Lower leg skin (tissue), 4 donors: ENCODE results near the gene RBM17. TPM values are rescaled to one million over a fixed set of nuclear protein-coding genes. Genes with fewer than 3 reads are reported as not detected.

Experiments
- DNase-seq, 2 donors: peaks; one replicate each; pipeline ENCODE4 v3.0.0-alpha.2; 2019; ENCODE audit warnings: low spot score in 2 of 2
- H3K4me3 ChIP-seq: fragments of 200-600 bp; sonication (generic); 2 replicates; pipeline ENCODE4 v1.5.1; 2017; ENCODE audit warnings: mild to moderate bottlenecking, low read depth; ENCODE audit not compliant: poor library complexity, severe bottlenecking
- POLR2A ChIP-seq, 2 donors: fragments of 450-650 bp; IDR thresholded peaks; one replicate each; pipeline ENCODE4 v1.6.1; 2016 to 2017; ENCODE audit warnings: antibody characterized with exemption in 2 of 2, mild to moderate bottlenecking in 1 of 2, moderate library complexity in 1 of 2
- WGBS, 2 donors: methylation state at CpG; one replicate each; pipeline ENCODE4 v1.1.5; 2018; 5-methylcytosine and 5-hydroxymethylcytosine counted together
- intact Hi-C: fragments of 100-400 bp; cut with DNase I; formaldehyde crosslinking; loops from one replicate; pipeline ENCODE4 v1.15.0; 2023; ENCODE audit warnings: low total_unique reads
- total RNA-seq, 4 donors: library from RNA; depleted of rRNA; stranded (reverse); fragments of >200 nt; gene quantifications; one replicate each; pipeline ENCODE4 v1.1.0, GENCODE V29; 2016
- TF ChIP-seq, protein P1 (sequence below), 3 donors: fragments of 450-650 bp; IDR thresholded peaks; one replicate each; pipeline ENCODE4 v1.5.1; 2016; ENCODE audit warnings: antibody characterized with exemption in 3 of 3, mild to moderate bottlenecking in 3 of 3, moderate library complexity in 2 of 3

The RBM17 gene
- total RNA-seq, 4 donors from 2014 or later, result 38.8 to 63.6 (median 40.4) TPM

DNA sequence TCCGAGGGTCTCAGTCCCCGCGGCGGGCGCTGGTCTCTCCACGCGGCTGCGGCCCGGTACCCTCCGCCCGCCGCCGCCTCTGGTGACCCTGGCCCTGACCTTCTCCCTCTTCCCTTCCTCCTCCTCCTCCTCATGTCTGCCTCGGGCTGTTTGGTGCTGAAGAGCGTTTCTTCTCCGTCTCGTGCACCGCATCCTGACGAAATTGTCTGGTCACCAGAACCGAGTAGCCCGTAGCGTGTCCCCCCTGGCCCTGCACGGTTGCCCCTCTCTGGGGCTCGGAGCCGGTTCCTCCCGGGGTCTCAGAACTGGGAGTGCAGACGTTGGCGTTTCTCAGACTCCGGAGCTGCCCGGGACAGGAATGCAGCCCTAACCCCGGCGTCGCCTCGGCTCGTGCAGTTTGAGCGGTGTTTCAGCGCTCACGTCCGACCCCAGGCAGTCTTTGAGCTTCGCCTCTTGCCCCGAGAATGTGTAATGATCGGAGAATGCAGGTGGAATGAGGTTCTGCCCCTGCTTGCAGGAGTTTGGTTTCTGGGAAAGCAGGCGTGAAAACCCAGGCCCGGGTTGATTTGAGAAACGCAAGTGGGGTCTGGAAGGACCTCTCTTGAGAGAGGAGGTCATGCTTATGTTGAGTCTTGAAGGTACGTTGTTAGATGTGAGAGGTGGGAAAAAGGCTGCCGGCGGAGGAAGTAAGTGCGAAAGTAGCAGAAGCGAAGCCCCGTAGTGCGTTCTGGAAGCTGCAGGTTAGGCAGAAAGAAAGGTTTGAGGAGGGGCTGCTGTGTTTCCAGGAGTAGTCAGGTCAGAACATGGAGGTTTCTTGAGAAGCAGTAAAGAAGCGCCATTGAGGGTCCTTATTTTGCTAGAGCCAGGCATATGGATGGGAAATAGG lies 743 bp downstream of the RBM17 start:
- no peak for TF ChIP-seq POLR2A (IDR thresholded peaks at IDR 0.05)
- TF ChIP-seq, protein P1, sequence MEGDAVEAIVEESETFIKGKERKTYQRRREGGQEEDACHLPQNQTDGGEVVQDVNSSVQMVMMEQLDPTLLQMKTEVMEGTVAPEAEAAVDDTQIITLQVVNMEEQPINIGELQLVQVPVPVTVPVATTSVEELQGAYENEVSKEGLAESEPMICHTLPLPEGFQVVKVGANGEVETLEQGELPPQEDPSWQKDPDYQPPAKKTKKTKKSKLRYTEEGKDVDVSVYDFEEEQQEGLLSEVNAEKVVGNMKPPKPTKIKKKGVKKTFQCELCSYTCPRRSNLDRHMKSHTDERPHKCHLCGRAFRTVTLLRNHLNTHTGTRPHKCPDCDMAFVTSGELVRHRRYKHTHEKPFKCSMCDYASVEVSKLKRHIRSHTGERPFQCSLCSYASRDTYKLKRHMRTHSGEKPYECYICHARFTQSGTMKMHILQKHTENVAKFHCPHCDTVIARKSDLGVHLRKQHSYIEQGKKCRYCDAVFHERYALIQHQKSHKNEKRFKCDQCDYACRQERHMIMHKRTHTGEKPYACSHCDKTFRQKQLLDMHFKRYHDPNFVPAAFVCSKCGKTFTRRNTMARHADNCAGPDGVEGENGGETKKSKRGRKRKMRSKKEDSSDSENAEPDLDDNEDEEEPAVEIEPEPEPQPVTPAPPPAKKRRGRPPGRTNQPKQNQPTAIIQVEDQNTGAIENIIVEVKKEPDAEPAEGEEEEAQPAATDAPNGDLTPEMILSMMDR (IDR thresholded peaks at IDR 0.05), result no peak
- WGBS, 2 donors, result 1% methylated on average over 35 to 45 of the region's 53 CpGs
- H3K4me3 ChIP-seq, result peak overlapping the region; percentile 83
- intact Hi-C loops, result no loop called here
- no peak for DNase-seq

DNA sequence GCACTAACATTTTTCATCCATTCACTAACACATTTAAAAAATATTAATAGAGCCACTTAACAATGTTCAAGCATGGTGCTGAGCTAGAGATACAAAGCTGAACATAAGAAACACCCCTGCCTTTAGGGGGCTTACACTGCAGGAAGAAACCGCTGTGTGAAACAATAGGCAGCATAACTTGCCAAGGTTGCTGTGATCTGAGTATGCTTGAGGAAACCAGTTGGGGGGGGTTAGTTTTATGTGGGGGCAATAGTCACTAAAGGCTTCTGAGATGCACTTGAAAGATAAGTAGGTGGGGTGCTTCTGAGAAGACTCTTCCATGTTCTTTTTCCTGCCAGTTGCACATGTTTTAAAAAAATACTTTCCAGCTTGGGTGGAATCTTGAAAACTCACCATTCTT lies 2.8 kb downstream of the RBM17 start:
- no peak for TF ChIP-seq POLR2A (IDR thresholded peaks at IDR 0.05)
- TF ChIP-seq, protein P1 (IDR thresholded peaks at IDR 0.05), result no peak
- WGBS, 2 donors, result 27 to 63% methylated on average over 1 of the region's 1 CpG

DNA sequence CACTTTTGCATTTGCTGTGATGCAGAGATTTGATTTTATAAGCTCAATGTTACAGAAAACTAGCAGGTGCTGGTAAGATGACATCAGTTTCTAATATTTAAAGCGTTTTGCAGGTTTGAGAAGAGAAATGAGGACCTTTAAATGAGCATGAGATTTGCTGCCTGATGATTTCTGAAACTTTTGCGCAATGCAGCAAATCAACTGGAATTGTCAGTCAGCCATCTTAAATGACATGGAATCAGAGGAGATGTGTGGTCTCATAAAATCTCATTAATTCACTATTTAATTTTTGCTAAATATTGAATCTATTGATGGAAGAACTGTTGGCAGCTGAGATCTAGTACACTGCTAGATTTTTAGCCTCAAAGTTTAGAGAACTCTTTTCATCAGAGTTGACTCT lies 3.9 kb downstream of the RBM17 start:
- intact Hi-C loops, result no loop called here
- 76 to 78% methylated on average over 2 of the region's 2 CpGs for WGBS, 2 donors
- no peak overlapping the region for H3K4me3 ChIP-seq
- DNase-seq, result no peak
- TF ChIP-seq, protein P1 (IDR thresholded peaks at IDR 0.05), result no peak

More for the DNA sequence above, 2.8 kb downstream of the RBM17 start:
- H3K4me3 ChIP-seq, result no peak overlapping the region
- no peak for DNase-seq
- intact Hi-C loops, result no loop called here

DNA sequence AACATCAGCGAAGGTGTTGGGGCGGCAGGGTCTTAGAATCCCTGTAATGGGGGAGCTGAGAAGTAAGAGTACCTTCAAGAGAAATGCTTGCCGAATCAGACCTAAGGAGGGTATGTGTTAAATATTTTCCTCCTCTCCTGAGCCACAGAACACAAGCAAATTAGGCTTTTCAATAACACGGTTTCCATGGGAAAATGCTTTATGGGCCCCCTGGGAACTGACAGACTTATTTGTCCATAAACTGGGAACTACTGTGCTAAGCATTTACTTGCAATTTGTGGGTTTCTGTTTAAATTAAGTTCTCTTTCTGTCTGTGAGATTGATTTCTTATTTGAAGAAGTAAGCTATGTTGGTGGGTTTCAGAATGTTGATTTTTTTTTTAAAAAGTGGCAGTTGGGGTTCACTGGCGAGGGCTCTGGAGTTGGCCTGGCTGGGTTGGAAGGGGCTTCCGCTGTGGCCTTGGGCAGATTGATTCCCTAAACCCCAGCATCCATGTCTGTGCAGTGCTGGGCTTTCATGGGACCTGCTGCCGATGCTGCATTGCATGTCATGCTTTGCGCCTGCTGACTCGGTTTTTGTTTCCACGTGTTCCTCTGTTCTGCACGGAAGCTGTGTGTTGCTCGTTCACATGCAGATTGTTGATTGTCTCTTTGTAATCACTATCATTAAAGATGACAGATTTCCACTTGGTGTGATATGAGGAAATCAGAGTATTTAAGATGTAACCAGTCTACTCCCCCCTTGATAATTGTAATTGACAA lies 7.2 kb downstream of the RBM17 start:
- DNase-seq, result no peak
- TF ChIP-seq, protein P1 (IDR thresholded peaks at IDR 0.05), result no peak
- no peak for TF ChIP-seq POLR2A (IDR thresholded peaks at IDR 0.05)

DNA sequence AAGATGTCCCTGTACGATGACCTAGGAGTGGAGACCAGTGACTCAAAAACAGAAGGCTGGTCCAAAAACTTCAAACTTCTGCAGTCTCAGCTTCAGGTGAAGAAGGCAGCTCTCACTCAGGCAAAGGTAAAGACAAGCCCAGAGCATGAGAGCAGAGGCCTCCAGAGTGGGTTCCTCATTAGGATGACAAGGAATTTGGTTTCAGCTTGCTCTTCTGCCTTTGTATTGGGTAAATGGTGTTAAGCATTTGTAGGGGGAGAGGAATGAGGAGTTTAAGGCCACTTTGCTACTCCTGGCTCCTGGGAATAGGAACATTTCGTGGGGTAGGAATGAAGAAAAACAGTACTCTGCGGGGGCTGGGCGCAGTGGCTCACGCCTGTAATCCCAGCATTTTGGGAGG lies 8.2 kb downstream of the RBM17 start:
- DNase-seq, result no peak
- 93 to 94% methylated on average over 5 of the region's 5 CpGs for WGBS, 2 donors
- intact Hi-C loops, result no loop called here
- TF ChIP-seq POLR2A (IDR thresholded peaks at IDR 0.05), result no peak
- TF ChIP-seq, protein P1 (IDR thresholded peaks at IDR 0.05), result no peak
- H3K4me3 ChIP-seq, result no peak overlapping the region

More for the DNA sequence above, 7.2 kb downstream of the RBM17 start:
- intact Hi-C loops, result no loop called here
- no peak overlapping the region for H3K4me3 ChIP-seq
- 70 to 77% methylated on average over 12 of the region's 12 CpGs for WGBS, 2 donors
